PC-3 (cell line): ENCODE data around the gene EFR3B.

Experiments
- CTCF ChIP-seq: fragments of 300-600 bp; sonication (generic); conservative IDR thresholded peaks from 2 replicates; pipeline ENCODE4 v1.5.1; 2017; ENCODE audit warnings: antibody characterized with exemption, low read depth, mild to moderate bottlenecking, low read length
- EZH2 ChIP-seq: fragments of 300-600 bp; sonication (generic); IDR thresholded peaks from one replicate; pipeline ENCODE4 v1.6.1; 2017; ENCODE audit warnings: antibody characterized with exemption, mild to moderate bottlenecking, low read length; ENCODE audit not compliant: unreplicated experiment
- EZH2phosphoT487 ChIP-seq: fragments of 300-600 bp; sonication (generic); IDR thresholded peaks from 2 replicates; pipeline ENCODE4 v1.6.1; 2018; ENCODE audit warnings: mild to moderate bottlenecking, antibody characterized with exemption, low read length, borderline replicate concordance

- TF ChIP-seq CTCF (no peak), EZH2phosphoT487 (no peak), EZH2 (no peak)
These were observed 1.5 kb downstream of the EFR3B start for GRCh38 chr2:25043241-25043867.
